H9 (cell line): ENCODE measurements around the gene NFILZ. TPM values are rescaled to one million over a fixed set of nuclear protein-coding genes. Genes with fewer than 3 reads are reported as not detected.
A peak's percentile ranks its signal among the peaks of the same experiment; 100 is the strongest.

Experiments
- DNase-seq: peaks from one replicate; pipeline ENCODE4 v3.0.0-alpha.2; 2017
- H2AFZ ChIP-seq: one replicate; pipeline ENCODE4 v1.6.1; 2013; ENCODE audit warnings: mild to moderate bottlenecking, low read length, control low read depth, moderate library complexity
- H2AK5ac ChIP-seq: 2 replicates; pipeline ENCODE4 v1.6.1; 2013; ENCODE audit warnings: low read length, control low read depth, mixed read lengths; ENCODE audit not compliant: insufficient read length
- H2BK120ac ChIP-seq: one replicate; pipeline ENCODE4 v1.6.1; 2013; ENCODE audit warnings: low read depth, mild to moderate bottlenecking, low read length, control low read depth, inconsistent platforms; ENCODE audit not compliant: poor library complexity, severe bottlenecking
- H2BK12ac ChIP-seq: 2 replicates; pipeline ENCODE4 v1.6.1; 2013; ENCODE audit warnings: low read length, control low read depth, mixed read lengths, low read depth; ENCODE audit not compliant: insufficient read length
- H2BK15ac ChIP-seq: 2 replicates; pipeline ENCODE4 v1.6.1; 2013; ENCODE audit warnings: low read depth, low read length, control low read depth
- H2BK20ac ChIP-seq: one replicate; pipeline ENCODE4 v1.6.1; 2013; ENCODE audit warnings: low read depth, mild to moderate bottlenecking, low read length, control low read depth, inconsistent platforms; ENCODE audit not compliant: poor library complexity, severe bottlenecking
- H2BK5ac ChIP-seq: 2 replicates; pipeline ENCODE4 v1.6.1; 2013; ENCODE audit warnings: low read length, control low read depth, mixed read lengths; ENCODE audit not compliant: insufficient read length
- H3K14ac ChIP-seq: 2 replicates; pipeline ENCODE4 v1.6.1; 2013; ENCODE audit warnings: low read length, control low read depth; ENCODE audit not compliant: insufficient read depth
- H3K18ac ChIP-seq: 2 replicates; pipeline ENCODE4 v1.6.1; 2013; ENCODE audit warnings: low read depth, mild to moderate bottlenecking, mixed read lengths, low read length, control low read depth; ENCODE audit not compliant: insufficient read length
- H3K23ac ChIP-seq: 2 replicates; pipeline ENCODE4 v1.6.1; 2013; ENCODE audit warnings: low read length, control low read depth, mixed read lengths, low read depth; ENCODE audit not compliant: insufficient read length
- H3K23me2 ChIP-seq: 2 replicates; pipeline ENCODE4 v1.6.1; 2013; ENCODE audit warnings: low read depth, mild to moderate bottlenecking, mixed read lengths, low read length, control low read depth; ENCODE audit not compliant: insufficient read length, poor library complexity, severe bottlenecking
- H3K27ac ChIP-seq: 2 replicates; pipeline ENCODE4 v1.5.1; 2013; ENCODE audit warnings: low read length, control low read depth, mixed read lengths, low read depth; ENCODE audit not compliant: insufficient read length
- H3K27me3 ChIP-seq: 2 replicates; pipeline ENCODE4 v1.6.1; 2013; ENCODE audit warnings: low read length, control low read depth, inconsistent platforms; ENCODE audit not compliant: insufficient read depth
- H3K4ac ChIP-seq: 2 replicates; pipeline ENCODE4 v1.6.1; 2013; ENCODE audit warnings: low read depth, mild to moderate bottlenecking, control low read depth, inconsistent platforms, low read length, moderate library complexity
- H3K4me1 ChIP-seq: 2 replicates; pipeline ENCODE4 v1.6.1; 2013; ENCODE audit warnings: low read length, control low read depth, inconsistent platforms; ENCODE audit not compliant: insufficient read depth
- H3K4me2 ChIP-seq: 2 replicates; pipeline ENCODE4 v1.6.1; 2013; ENCODE audit warnings: low read length, control low read depth, mixed read lengths; ENCODE audit not compliant: insufficient read length, insufficient read depth
- H3K56ac ChIP-seq: 2 replicates; pipeline ENCODE4 v1.6.1; 2013; ENCODE audit warnings: low read depth, mild to moderate bottlenecking, mixed read lengths, low read length, control low read depth; ENCODE audit not compliant: insufficient read length
- H3K79me1 ChIP-seq: 2 replicates; pipeline ENCODE4 v1.6.1; 2013; ENCODE audit warnings: low read depth, mild to moderate bottlenecking, moderate library complexity, low read length, control low read depth, inconsistent platforms; ENCODE audit not compliant: insufficient read depth, poor library complexity, severe bottlenecking
- H3K79me2 ChIP-seq: 2 replicates; pipeline ENCODE4 v1.6.1; 2013; ENCODE audit warnings: low read length, control low read depth, inconsistent platforms; ENCODE audit not compliant: insufficient read depth
- H3K9ac ChIP-seq: 2 replicates; pipeline ENCODE4 v1.6.1; 2013; ENCODE audit warnings: low read length, control low read depth, mixed read lengths; ENCODE audit not compliant: insufficient read length; ENCODE audit errors: extremely low read depth
- H3K9me3 ChIP-seq: one replicate; pipeline ENCODE4 v1.6.1; 2013; ENCODE audit warnings: low read depth, low read length, inconsistent platforms; ENCODE audit not compliant: control insufficient read depth
- H3T11ph ChIP-seq: one replicate; pipeline ENCODE4 v1.6.1; 2013; ENCODE audit warnings: mild to moderate bottlenecking, low read length, control low read depth, inconsistent platforms
- H4K20me1 ChIP-seq: one replicate; pipeline ENCODE4 v1.6.1; 2013; ENCODE audit not compliant: control insufficient read depth, insufficient read length, insufficient read depth
- H4K5ac ChIP-seq: 2 replicates; pipeline ENCODE4 v1.6.1; 2013; ENCODE audit warnings: low read depth, mild to moderate bottlenecking, mixed read lengths, low read length, control low read depth; ENCODE audit not compliant: insufficient read length
- H4K8ac ChIP-seq: replicated peaks from 2 replicates; pipeline ENCODE4 v1.6.1; 2013; ENCODE audit warnings: low read length, control low read depth, mixed read lengths, low read depth; ENCODE audit not compliant: insufficient read length
- H4K91ac ChIP-seq: 2 replicates; pipeline ENCODE4 v1.6.1; 2013; ENCODE audit warnings: low read depth, mild to moderate bottlenecking, moderate library complexity, mixed read lengths, low read length, control low read depth; ENCODE audit not compliant: insufficient read length
- H3K27ac Mint-ChIP-seq, 3 experiments: 2 replicates in 2 of 3; 3 replicates in 1 of 3; pipeline ENCODE4 v1.8.0; 2020 to 2021; ENCODE audit warnings: mixed read lengths in 3 of 3, mild to moderate bottlenecking in 1 of 3, moderate library complexity in 1 of 3
- H3K27me3 Mint-ChIP-seq: 2 replicates; pipeline ENCODE4 v1.8.0; 2021; ENCODE audit warnings: low read depth, mild to moderate bottlenecking, moderate library complexity, mixed read lengths
- H3K36me3 Mint-ChIP-seq, 3 experiments: 2 replicates in 2 of 3; 3 replicates in 1 of 3; pipeline ENCODE4 v1.8.0; 2020 to 2021; ENCODE audit warnings: low read depth in 3 of 3, mixed read lengths in 3 of 3; ENCODE audit not compliant: insufficient read depth in 1 of 3
- H3K4me1 Mint-ChIP-seq, 2 experiments: 2 replicates each; pipeline ENCODE4 v1.8.0; 2020; ENCODE audit warnings: mixed read lengths in 2 of 2
- H3K4me3 Mint-ChIP-seq, 2 experiments: 2 replicates in 1 of 2; 3 replicates in 1 of 2; pipeline ENCODE4 v1.8.0; 2020 to 2021; ENCODE audit warnings: mild to moderate bottlenecking in 2 of 2, mixed read lengths in 2 of 2, moderate library complexity in 1 of 2
- H3K9me3 Mint-ChIP-seq, 2 experiments: 2 replicates in 1 of 2; 3 replicates in 1 of 2; pipeline ENCODE4 v1.8.0; 2020; ENCODE audit warnings: mild to moderate bottlenecking in 2 of 2, mixed read lengths in 2 of 2, moderate library complexity in 1 of 2
- WGBS: extraction: QIAGEN DNeasy Blood & Tissue Kit; methylation state at CpG from one replicate; pipeline ENCODE4 v1.1.7; 2013; ENCODE audit warnings: missing lambda C conversion rate, low lambda C conversion rate, mixed read lengths; ENCODE audit not compliant: insufficient read length; ENCODE audit errors: extremely low coverage; 5-methylcytosine and 5-hydroxymethylcytosine counted together
- total RNA-seq: library from RNA; stranded (reverse); gene quantifications from 2 replicates; pipeline ENCODE4 v1.2.1, GENCODE V29; 2021
- TF ChIP-seq, protein P1 (sequence below): fragments of 200-600 bp; sonication (generic); conservative IDR thresholded peaks from 3 replicates; pipeline ENCODE4 v1.8.0; 2021; ENCODE audit warnings: antibody characterized with exemption, mild to moderate bottlenecking

The NFILZ gene
- total RNA-seq, 1 experiment from 2014 or later, result not detected

DNA sequence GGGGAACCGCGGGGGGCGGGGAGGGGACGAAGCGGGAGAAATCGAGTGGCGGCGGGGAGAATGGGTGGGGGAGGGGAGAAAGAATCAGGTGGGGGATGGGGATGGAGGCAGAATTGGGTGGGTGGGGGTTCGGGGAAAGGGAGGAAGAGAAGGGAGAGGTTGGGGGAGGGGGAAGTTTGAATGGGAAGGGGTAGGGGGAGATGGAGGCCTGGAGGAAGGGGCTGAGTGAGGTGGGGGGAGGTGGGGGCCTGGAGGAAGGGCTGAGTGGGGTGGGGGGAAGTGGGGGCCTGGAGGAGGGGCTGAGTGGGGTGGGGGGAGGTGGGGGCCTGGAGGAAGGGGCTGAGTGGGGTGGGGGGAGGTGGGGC lies 19.5 kb upstream of the NFILZ start:
- H3K4me1 ChIP-seq, result peaks cover 6% of the 10 kb centered on the region
- H3K56ac ChIP-seq, result no peak overlapping the region
- no peaks in the 10 kb centered on the region for H3K27me3 ChIP-seq
- no peak overlapping the region for H3K18ac ChIP-seq
- no peak overlapping the region for H4K91ac ChIP-seq
- no peak overlapping the region for H3K4me2 ChIP-seq
- Mint-ChIP-seq H3K27ac (no peak overlapping the region), H3K36me3 (peaks cover 1 to 14% (median 7%) of the 10 kb centered on the region in 3 experiments; a peak in 6 of 7 replicates), H3K9me3 (no peaks in the 10 kb centered on the region; a peak in 2 of 5 replicates), H3K4me1 (peaks cover 33 to 47% of the 10 kb centered on the region in 2 experiments), H3K27me3 (no peaks in the 10 kb centered on the region; the same call in 1 of the 2 replicates), H3K4me3 (peak overlapping the region; percentile 33 to 73; a peak in 2 of 5 replicates)
- no peak overlapping the region for H2BK20ac ChIP-seq
- H3K9me3 ChIP-seq, result no peaks in the 10 kb centered on the region
- H3T11ph ChIP-seq, result no peak overlapping the region
- TF ChIP-seq, protein P1, sequence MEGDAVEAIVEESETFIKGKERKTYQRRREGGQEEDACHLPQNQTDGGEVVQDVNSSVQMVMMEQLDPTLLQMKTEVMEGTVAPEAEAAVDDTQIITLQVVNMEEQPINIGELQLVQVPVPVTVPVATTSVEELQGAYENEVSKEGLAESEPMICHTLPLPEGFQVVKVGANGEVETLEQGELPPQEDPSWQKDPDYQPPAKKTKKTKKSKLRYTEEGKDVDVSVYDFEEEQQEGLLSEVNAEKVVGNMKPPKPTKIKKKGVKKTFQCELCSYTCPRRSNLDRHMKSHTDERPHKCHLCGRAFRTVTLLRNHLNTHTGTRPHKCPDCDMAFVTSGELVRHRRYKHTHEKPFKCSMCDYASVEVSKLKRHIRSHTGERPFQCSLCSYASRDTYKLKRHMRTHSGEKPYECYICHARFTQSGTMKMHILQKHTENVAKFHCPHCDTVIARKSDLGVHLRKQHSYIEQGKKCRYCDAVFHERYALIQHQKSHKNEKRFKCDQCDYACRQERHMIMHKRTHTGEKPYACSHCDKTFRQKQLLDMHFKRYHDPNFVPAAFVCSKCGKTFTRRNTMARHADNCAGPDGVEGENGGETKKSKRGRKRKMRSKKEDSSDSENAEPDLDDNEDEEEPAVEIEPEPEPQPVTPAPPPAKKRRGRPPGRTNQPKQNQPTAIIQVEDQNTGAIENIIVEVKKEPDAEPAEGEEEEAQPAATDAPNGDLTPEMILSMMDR, result no peak
- WGBS, result no CpG with 5 or more reads among the region's 9 CpGs
- H2BK5ac ChIP-seq, result no peak overlapping the region
- DNase-seq, result no peak
- H3K23me2 ChIP-seq, result peaks cover 8% of the 10 kb centered on the region
- H3K14ac ChIP-seq, result no peak overlapping the region
- H3K79me2 ChIP-seq, result no peaks in the 10 kb centered on the region
- no peak overlapping the region for H2BK120ac ChIP-seq
- H4K8ac ChIP-seq, result no peak overlapping the region
- H2BK12ac ChIP-seq, result no peak overlapping the region
- no peak overlapping the region for H3K27ac ChIP-seq
- H3K4ac ChIP-seq, result no peak overlapping the region
- no peak overlapping the region for H3K9ac ChIP-seq
- H2BK15ac ChIP-seq, result no peak overlapping the region
- H3K23ac ChIP-seq, result no peak overlapping the region
- no peaks in the 10 kb centered on the region for H3K79me1 ChIP-seq
- no peak overlapping the region for H2AFZ ChIP-seq
- H4K5ac ChIP-seq, result no peak overlapping the region
- no peaks in the 10 kb centered on the region for H4K20me1 ChIP-seq
- H2AK5ac ChIP-seq, result no peak overlapping the region
